Measurements from ENCODE around the gene MICU2.

Gene MICU2

GRCh38 chr13:21603531-21604448 is at the start of gene MICU2:
Gene MICU2, minus strand, starts transcription at chr13:21604170. Its CDS starts 22 bp downstream, at chr13:21604148.
- DNase-seq, result peak; percentile 59

GRCh38 chr13:21641629-21642028 is 37.7 kb upstream of the MICU2 start:
- no peak for DNase-seq

- DNase-seq, result no peak
Measured at GRCh38 chr13:21639561-21639960, 35.6 kb upstream of the MICU2 start.

GRCh38 chr13:21638319-21639282 is 34.6 kb upstream of the MICU2 start:
- no peak for DNase-seq

- DNase-seq, result no peak
Measured at GRCh38 chr13:21637296-21637695, 33.3 kb upstream of the MICU2 start.

GRCh38 chr13:21636656-21637055 is 32.7 kb upstream of the MICU2 start:
- DNase-seq, result no peak

- DNase-seq, result no peak
Measured at GRCh38 chr13:21632196-21632595, 28.2 kb upstream of the MICU2 start.

- peak; percentile 7 for DNase-seq
Measured at GRCh38 chr13:21625366-21625765, 21.4 kb upstream of the MICU2 start.

GRCh38 chr13:21620861-21621260 is 16.9 kb upstream of the MICU2 start:
- DNase-seq, result no peak

GRCh38 chr13:21619633-21620220 is 15.8 kb upstream of the MICU2 start:
- no peak for DNase-seq

GRCh38 chr13:21616880-21617279 is 12.9 kb upstream of the MICU2 start:
- no peak for DNase-seq

- DNase-seq, result no peak
Measured at GRCh38 chr13:21616205-21616866, 12.4 kb upstream of the MICU2 start.

- DNase-seq, result no peak
Measured at GRCh38 chr13:21615427-21615826, 11.5 kb upstream of the MICU2 start.

GRCh38 chr13:21613791-21614190 is 9.8 kb upstream of the MICU2 start:
- DNase-seq, result no peak

- no peak for DNase-seq
Measured at GRCh38 chr13:21611385-21611784, 7.4 kb upstream of the MICU2 start.

GRCh38 chr13:21610687-21611086 is 6.7 kb upstream of the MICU2 start:
- no peak for DNase-seq

GRCh38 chr13:21608961-21609360 is 5.0 kb upstream of the MICU2 start:
- DNase-seq, result no peak

- no peak for DNase-seq
Measured at GRCh38 chr13:21606796-21607195, 2.8 kb upstream of the MICU2 start.

GRCh38 chr13:21606251-21606650 is 2.3 kb upstream of the MICU2 start:
- no peak for DNase-seq

- no peak for DNase-seq
Measured at GRCh38 chr13:21596722-21597121, 7.2 kb downstream of the MICU2 start.

- DNase-seq, result no peak
Measured at GRCh38 chr13:21595546-21595822, 8.5 kb downstream of the MICU2 start.

GRCh38 chr13:21594715-21595545 is 9.0 kb downstream of the MICU2 start:
- no peak for DNase-seq
